GM19468 (cell line): ENCODE data around the gene SIRT4.
"Not testable (repeated sequence)": the region's sequence is repeated elsewhere in the genome, so short reads cannot be mapped to it uniquely, and the experiment has no call there.

Experiments used
- ATAC-seq: cut with Tn5 transposase; IDR thresholded peaks from one replicate; pipeline ENCODE4 v1.9.1; 2021; ENCODE audit warnings: mild to moderate bottlenecking, moderate library complexity, moderate number of reproducible peaks; ENCODE audit not compliant: unreplicated experiment; ENCODE audit errors: extremely low read depth

Gene SIRT4

GRCh38 chr12:120301962-120302815 lies at the start of gene SIRT4:
Gene SIRT4, plus strand, starts transcription at chr12:120302321. Its CDS starts 1,241 bp downstream, at chr12:120303562.
- ATAC-seq = peak; percentile 85

DNA sequence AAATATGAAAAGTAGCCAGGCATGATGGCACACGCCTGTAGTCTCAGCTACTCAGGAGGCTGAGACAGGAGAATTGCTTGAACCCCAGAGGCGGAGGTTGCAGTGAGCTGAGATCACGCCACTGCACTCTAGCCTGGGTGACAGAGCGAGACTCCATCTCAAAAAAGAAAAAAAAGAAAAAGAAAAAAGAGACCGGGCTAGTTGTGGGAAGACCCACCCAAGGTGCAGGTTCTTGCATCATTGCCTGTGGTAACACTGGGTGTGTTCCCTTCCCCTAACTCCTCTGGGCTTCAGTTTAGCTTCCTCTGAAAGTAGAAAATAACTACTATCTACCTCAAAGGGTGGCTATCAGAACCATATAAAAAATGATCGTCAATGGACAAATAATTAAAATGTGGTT lies 48.8 kb upstream of the SIRT4 start:
- not testable (repeated sequence) for ATAC-seq

GRCh38 chr12:120254809-120255208 lies 47.3 kb upstream of the SIRT4 start:
- ATAC-seq = no peak

GRCh38 chr12:120257041-120257821 lies 44.9 kb upstream of the SIRT4 start:
- ATAC-seq = no peak

GRCh38 chr12:120258323-120258896 lies 43.7 kb upstream of the SIRT4 start:
- ATAC-seq = no peak

- ATAC-seq = no peak
Observed at GRCh38 chr12:120259418-120260202, 42.5 kb upstream of the SIRT4 start.

DNA sequence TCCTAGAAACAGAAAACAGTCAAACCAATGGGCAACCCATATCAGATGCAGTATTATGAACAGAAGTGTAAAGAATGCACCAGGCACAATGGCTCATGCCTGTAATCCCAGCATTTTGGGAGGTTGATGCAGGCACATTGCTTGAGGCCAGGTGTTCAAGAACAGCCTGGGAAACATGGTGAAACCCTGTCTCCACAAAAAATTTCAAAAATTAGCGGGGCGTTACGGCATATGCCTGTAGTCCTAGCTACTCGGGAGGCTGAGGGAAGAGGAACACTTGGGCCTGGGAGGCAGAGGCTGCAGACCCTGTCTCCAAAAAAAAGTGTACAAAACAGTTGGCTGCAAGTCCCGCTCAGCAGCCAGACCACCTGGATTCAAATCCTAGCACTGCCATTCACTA lies 41.5 kb upstream of the SIRT4 start:
- no peak for ATAC-seq

- ATAC-seq = no peak
Observed at GRCh38 chr12:120261951-120262851, 39.9 kb upstream of the SIRT4 start.

DNA sequence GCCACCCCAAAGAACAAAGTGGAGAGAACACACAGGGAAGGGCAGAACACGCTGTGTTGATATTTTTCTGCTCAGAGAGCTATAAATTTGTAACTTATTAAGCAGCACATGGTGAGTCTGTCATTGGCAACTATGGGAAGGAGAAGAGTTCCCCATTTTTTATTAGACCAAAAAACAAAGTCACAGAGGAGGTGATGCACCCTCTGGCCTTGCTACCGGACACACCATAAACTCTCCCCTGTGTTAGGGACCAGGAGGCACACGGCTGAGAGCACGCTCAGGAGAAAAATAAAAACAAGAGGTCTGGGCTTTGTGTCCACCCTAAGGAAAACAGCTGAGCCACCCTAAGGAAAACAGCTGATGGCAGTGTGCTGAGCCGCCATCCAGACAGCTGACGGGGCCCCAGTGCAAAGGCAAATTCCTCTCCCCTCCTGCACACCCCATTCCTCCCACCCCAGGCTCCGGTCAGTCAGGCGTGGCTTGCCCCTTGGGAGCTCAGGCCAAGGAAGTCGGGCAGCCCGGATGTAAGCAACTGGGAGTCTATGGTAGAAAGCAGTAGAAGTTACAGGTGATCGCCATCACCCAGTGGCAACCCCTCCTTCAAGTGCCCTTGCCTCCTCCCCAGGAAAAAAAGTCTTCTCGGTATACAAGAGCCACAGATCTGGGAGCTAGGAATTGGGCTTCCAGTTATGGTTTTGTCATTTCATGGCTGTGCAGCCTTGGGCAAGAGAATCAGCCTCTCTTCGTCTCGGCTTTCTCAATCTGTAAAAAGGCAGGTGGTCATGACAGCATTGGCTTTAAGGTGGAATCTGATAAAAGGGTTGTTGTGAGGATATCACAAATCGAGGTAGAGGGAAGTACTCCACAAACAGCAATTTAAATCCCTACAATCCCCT lies 39.0 kb upstream of the SIRT4 start:
- no peak for ATAC-seq

DNA sequence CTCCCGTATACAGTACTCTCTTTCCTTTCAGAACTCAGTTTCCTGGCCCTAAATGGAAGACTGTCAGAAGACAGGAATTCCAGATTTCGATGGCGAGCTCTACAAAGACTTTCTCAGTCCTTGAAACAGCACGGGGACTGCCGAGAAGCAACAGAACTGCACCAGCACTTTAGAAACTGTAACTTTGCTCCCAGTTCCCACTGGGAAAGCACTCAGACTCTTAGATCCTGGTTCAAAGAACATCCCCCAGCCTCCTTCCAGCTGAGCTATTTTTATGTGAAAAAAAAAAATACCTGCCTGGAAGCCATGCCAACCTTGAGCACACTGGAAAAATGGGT lies 38.4 kb upstream of the SIRT4 start:
- no peak for ATAC-seq

DNA sequence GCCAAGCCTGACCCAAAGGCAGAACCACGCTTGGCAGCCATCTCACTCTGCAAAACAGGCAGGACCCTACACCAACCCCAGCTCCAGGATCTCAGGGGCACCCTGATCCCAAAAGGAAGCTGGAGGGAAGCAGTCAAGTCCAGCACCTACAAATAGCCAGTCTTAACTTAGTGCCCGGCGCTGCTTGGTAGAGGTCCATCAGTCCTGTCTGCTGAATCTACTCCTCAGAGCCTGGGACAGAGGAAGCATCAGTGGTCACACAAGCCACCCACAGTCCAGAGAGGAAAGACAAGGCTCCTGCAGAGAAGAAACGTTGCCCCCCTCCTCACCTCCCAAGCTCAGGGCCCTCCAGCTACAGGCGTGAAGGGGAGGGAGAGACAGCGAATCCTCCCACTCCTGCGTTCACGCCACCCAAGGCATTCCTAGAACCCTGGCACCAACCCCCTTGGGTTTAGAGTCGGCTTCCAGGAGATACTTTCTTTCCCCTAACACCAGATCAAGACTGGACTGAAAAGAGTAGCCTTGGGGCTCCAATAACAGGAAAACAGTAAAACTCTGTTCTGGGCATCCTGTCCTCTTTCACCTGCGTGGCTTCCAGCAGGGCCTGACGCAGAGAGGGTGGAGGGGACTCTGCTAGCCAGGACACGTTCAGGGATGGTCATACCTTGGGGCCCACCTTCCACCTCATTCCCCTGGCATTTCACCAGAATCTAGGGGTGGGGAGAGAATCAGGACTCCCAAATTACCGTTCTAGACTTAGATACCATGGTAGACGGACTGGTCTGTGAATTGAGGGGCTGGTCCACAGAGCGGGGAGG lies 37.8 kb upstream of the SIRT4 start:
- no peak for ATAC-seq

- ATAC-seq = no peak
Observed at GRCh38 chr12:120264904-120265472, 37.1 kb upstream of the SIRT4 start.

DNA sequence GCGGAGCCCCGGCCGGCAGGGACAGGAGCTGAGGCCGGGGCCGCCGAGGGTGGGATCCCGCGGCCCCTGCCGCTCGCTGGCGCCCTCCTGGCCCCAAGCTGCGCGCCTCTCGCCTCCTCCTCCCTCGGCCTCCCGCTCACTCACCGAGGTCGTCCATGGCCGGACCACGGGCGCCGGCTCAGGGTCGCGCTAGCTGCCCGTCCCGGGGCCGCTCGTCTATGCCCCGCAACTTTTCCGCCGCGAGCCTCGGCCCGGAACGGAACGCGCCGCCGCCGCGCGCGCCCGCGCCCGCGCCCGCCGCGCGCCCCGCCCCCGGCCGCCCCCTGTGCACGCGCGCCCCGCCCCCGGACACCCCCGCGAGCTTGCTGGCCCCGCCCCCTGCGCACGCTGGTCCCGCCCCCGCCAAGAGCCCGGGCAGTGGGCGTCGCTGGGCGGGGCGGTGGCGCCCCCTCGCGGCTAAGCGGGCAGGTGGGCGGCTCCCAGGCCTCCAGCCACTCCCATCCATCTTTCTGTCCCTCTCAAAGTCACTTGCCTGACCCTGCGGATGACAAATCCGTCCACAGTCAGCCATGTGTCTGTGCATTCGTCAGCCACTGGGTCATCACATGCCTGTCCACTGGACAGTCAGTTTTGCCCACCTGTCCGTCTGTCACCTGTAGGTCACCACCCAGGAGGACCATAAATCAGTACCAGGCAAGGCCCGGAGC lies 36.5 kb upstream of the SIRT4 start, which contains the start of gene PXN:
Gene PXN (minus strand): TSS at position 258 of the 707 bp plus-strand sequence. CDS start 101 bp downstream, at position 157.
- ATAC-seq = peak; percentile 31

- no peak for ATAC-seq
Observed at GRCh38 chr12:120266180-120266870, 35.8 kb upstream of the SIRT4 start.

GRCh38 chr12:120267736-120268135 lies 34.4 kb upstream of the SIRT4 start:
- no peak for ATAC-seq

GRCh38 chr12:120276734-120277133 lies 25.4 kb upstream of the SIRT4 start:
- ATAC-seq = no peak
